Measurements from ENCODE around the gene PTPRT. TPM values are rescaled to one million over a fixed set of nuclear protein-coding genes. Genes with fewer than 3 reads are reported as not detected.

PTPRT gene
- total and polyA plus RNA-seq, 4 donors, result 0.03 to 0.19 (median 0.18) TPM; not detected in 1

DNA sequence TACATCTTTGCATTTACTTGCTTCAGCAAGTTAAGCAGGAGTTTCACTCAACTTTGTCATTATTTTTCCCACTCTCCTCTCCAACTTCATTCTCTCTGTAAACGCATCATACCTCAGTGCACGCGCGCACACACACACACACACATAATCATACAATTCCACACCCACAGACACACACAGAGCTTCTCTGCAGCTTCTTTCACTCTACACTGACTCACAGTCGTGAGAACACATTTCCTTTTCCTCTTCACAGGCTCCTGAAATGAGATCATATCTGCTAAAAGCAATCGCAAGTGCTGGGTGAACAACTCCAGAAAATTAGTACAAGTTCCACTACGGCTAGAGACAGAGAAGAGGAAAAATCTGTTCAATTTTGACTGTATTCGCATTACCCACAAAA lies 215.4 kb downstream of the PTPRT start:
- 81% methylated on average over 8 of the region's 8 CpGs for WGBS, 2 donors
- intact Hi-C loops (cut with DNase I), result no loop called here
- no peaks in the 10 kb centered on the region for H3K36me3 ChIP-seq (ENCODE audit: control insufficient read depth in 1 of 2, insufficient read depth in 2 of 2, low read length in 1 of 2)
- H3K27ac ChIP-seq (ENCODE audit: low read depth in 1 of 2, low read length in 2 of 2), result no peak overlapping the region
- no peak overlapping the region for H3K4me3 ChIP-seq (ENCODE audit: low read length in 2 of 2)
- ATAC-seq (ENCODE audit: low FRiP score) (no peak), DNase-seq (no peak)
- H3K9me3 ChIP-seq (ENCODE audit: control insufficient read depth, low read length), result no peaks in the 10 kb centered on the region
- H3K27me3 ChIP-seq (ENCODE audit: control insufficient read depth in 1 of 2, insufficient read depth in 2 of 2, low read length in 1 of 2), result no peaks in the 10 kb centered on the region
- no peaks in the 10 kb centered on the region for H3K4me1 ChIP-seq (ENCODE audit: control insufficient read depth in 1 of 2, insufficient read depth in 2 of 2, low read length in 2 of 2)

- Histone ChIP-seq H3K4me3 (ENCODE audit: low read length in 2 of 2) (no peak overlapping the region), H3K27ac (ENCODE audit: low read depth in 1 of 2, low read length in 2 of 2) (no peak overlapping the region), H3K9me3 (ENCODE audit: control insufficient read depth, low read length) (no peaks in the 10 kb centered on the region), H3K4me1 (ENCODE audit: control insufficient read depth in 1 of 2, insufficient read depth in 2 of 2, low read length in 2 of 2) (no peaks in the 10 kb centered on the region), H3K36me3 (ENCODE audit: control insufficient read depth in 1 of 2, insufficient read depth in 2 of 2, low read length in 1 of 2) (no peaks in the 10 kb centered on the region), H3K27me3 (ENCODE audit: control insufficient read depth in 1 of 2, insufficient read depth in 2 of 2, low read length in 1 of 2) (no peaks in the 10 kb centered on the region)
- no peak for ATAC-seq (ENCODE audit: low FRiP score)
- intact Hi-C loops (cut with DNase I), result no loop called here
- 83 to 85% methylated on average over 5 of the region's 5 CpGs for WGBS, 2 donors
- DNase-seq, result no peak
Measured at GRCh38 chr20:42972591-42972990, 217.1 kb downstream of the PTPRT start.

DNA sequence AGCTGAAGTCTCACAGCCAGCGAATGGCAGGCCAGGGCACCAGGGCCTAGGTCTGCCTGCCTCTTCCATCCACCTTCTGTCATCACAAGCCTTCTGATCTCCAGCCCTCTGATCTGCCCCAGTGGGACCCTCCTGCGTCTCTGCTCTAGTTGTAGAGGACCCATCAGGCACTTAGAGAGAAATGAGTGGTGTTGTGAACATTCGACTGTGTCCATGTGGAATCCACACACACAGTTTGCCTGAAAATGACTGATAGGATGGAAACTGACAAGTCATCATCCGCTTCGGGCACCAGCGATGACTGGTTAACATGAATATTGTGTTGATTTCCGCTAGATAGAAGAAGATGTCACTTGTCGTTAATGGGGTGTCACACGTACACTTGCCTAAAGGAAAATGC lies 221.0 kb downstream of the PTPRT start:
- Histone ChIP-seq H3K4me1 (ENCODE audit: control insufficient read depth in 1 of 2, insufficient read depth in 2 of 2, low read length in 2 of 2) (no peaks in the 10 kb centered on the region), H3K9me3 (ENCODE audit: control insufficient read depth, low read length) (no peaks in the 10 kb centered on the region), H3K27ac (ENCODE audit: low read depth in 1 of 2, low read length in 2 of 2) (no peak overlapping the region), H3K27me3 (ENCODE audit: control insufficient read depth in 1 of 2, insufficient read depth in 2 of 2, low read length in 1 of 2) (no peaks in the 10 kb centered on the region), H3K4me3 (ENCODE audit: low read length in 2 of 2) (no peak overlapping the region), H3K36me3 (ENCODE audit: control insufficient read depth in 1 of 2, insufficient read depth in 2 of 2, low read length in 1 of 2) (no peaks in the 10 kb centered on the region)
- 93% methylated on average over 9 of the region's 9 CpGs for WGBS, 2 donors
- intact Hi-C loops (cut with DNase I), result no loop called here
- no peak for ATAC-seq (ENCODE audit: low FRiP score)
- no peak for DNase-seq

- intact Hi-C loops (cut with DNase I), result no loop called here
- no peaks in the 10 kb centered on the region for H3K4me1 ChIP-seq (ENCODE audit: control insufficient read depth in 1 of 2, insufficient read depth in 2 of 2, low read length in 2 of 2)
Measured at GRCh38 chr20:42963796-42964195, 225.9 kb downstream of the PTPRT start.

DNA sequence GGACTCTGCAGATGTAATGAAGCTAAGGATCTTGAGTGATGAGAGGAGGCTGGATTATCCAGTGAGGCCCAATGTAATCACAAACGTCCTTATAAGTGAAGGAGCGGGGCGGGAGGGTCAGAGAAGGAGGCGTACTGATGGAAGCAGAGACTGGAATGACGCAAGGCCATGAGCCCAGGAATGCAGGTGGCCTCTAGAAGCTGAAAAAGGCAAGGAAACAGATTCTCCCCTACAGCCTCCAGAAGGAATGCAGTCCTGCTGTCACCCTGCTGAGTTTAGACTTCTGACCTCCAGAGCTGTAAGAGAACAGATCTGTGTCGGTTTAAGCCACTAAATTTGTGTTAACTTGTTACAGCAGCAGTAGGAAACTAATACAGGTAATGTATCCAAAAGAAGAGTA lies 227.9 kb downstream of the PTPRT start:
- Histone ChIP-seq H3K27me3 (ENCODE audit: control insufficient read depth in 1 of 2, insufficient read depth in 2 of 2, low read length in 1 of 2) (no peaks in the 10 kb centered on the region), H3K36me3 (ENCODE audit: control insufficient read depth in 1 of 2, insufficient read depth in 2 of 2, low read length in 1 of 2) (no peaks in the 10 kb centered on the region), H3K27ac (ENCODE audit: low read depth in 1 of 2, low read length in 2 of 2) (no peak overlapping the region), H3K9me3 (ENCODE audit: control insufficient read depth, low read length) (no peaks in the 10 kb centered on the region), H3K4me1 (ENCODE audit: control insufficient read depth in 1 of 2, insufficient read depth in 2 of 2, low read length in 2 of 2) (no peaks in the 10 kb centered on the region), H3K4me3 (ENCODE audit: low read length in 2 of 2) (no peak overlapping the region)
- ATAC-seq (ENCODE audit: low FRiP score) (no peak), DNase-seq (no peak)
- intact Hi-C loops (cut with DNase I), result no loop called here
- 81 to 82% methylated on average over 6 of the region's 6 CpGs for WGBS, 2 donors

More at GRCh38 chr20:42963796-42964195, 225.9 kb downstream of the PTPRT start:
- Histone ChIP-seq H3K4me3 (ENCODE audit: low read length in 2 of 2) (no peak overlapping the region), H3K27ac (ENCODE audit: low read depth in 1 of 2, low read length in 2 of 2) (no peak overlapping the region), H3K27me3 (ENCODE audit: control insufficient read depth in 1 of 2, insufficient read depth in 2 of 2, low read length in 1 of 2) (no peaks in the 10 kb centered on the region), H3K9me3 (ENCODE audit: control insufficient read depth, low read length) (no peaks in the 10 kb centered on the region), H3K36me3 (ENCODE audit: control insufficient read depth in 1 of 2, insufficient read depth in 2 of 2, low read length in 1 of 2) (no peaks in the 10 kb centered on the region)
- WGBS, 2 donors, result 48 to 50% methylated on average over 2 of the region's 2 CpGs
- no peak for ATAC-seq (ENCODE audit: low FRiP score)
- DNase-seq, result no peak

DNA sequence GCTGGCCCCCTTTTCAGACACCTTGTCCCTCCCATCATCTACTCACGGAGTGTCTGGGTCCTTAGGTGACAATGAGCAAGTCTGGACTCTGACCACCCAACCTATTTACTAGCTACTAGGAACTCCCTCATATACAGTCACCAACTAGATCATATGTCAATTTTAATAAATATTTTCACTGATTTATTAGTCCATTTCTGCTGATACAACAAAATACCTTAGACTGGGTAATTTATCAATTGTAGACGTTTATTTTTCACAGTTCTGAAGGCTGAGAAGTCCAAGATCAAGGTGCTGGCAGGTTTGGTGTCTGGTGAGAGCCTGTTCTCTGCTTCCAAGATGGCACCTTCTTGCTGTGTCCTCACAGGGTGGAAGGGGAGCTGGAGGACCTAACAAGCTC lies 229.7 kb downstream of the PTPRT start:
- intact Hi-C loops (cut with DNase I), result no loop called here

GRCh38 chr20:42958367-42959069 lies 231.2 kb downstream of the PTPRT start:
- Histone ChIP-seq H3K9me3 (ENCODE audit: control insufficient read depth, low read length) (no peaks in the 10 kb centered on the region), H3K4me1 (ENCODE audit: control insufficient read depth in 1 of 2, insufficient read depth in 2 of 2, low read length in 2 of 2) (no peaks in the 10 kb centered on the region), H3K27me3 (ENCODE audit: control insufficient read depth in 1 of 2, insufficient read depth in 2 of 2, low read length in 1 of 2) (no peaks in the 10 kb centered on the region), H3K36me3 (ENCODE audit: control insufficient read depth in 1 of 2, insufficient read depth in 2 of 2, low read length in 1 of 2) (no peaks in the 10 kb centered on the region), H3K27ac (ENCODE audit: low read depth in 1 of 2, low read length in 2 of 2) (no peak overlapping the region), H3K4me3 (ENCODE audit: low read length in 2 of 2) (no peak overlapping the region)
- DNase-seq (no peak), ATAC-seq (ENCODE audit: low FRiP score) (no peak)
- intact Hi-C loops (cut with DNase I), result no loop called here
- 81 to 89% methylated on average over 2 of the region's 2 CpGs for WGBS, 2 donors

More for the DNA sequence above, 229.7 kb downstream of the PTPRT start:
- ATAC-seq (ENCODE audit: low FRiP score) (no peak), DNase-seq (no peak)
- Histone ChIP-seq H3K27me3 (ENCODE audit: control insufficient read depth in 1 of 2, insufficient read depth in 2 of 2, low read length in 1 of 2) (no peaks in the 10 kb centered on the region), H3K4me1 (ENCODE audit: control insufficient read depth in 1 of 2, insufficient read depth in 2 of 2, low read length in 2 of 2) (no peaks in the 10 kb centered on the region), H3K36me3 (ENCODE audit: control insufficient read depth in 1 of 2, insufficient read depth in 2 of 2, low read length in 1 of 2) (no peaks in the 10 kb centered on the region), H3K9me3 (ENCODE audit: control insufficient read depth, low read length) (no peaks in the 10 kb centered on the region), H3K27ac (ENCODE audit: low read depth in 1 of 2, low read length in 2 of 2) (no peak overlapping the region), H3K4me3 (ENCODE audit: low read length in 2 of 2) (no peak overlapping the region)
- 73 to 76% methylated on average over 2 of the region's 2 CpGs for WGBS, 2 donors

- H3K9me3 ChIP-seq (ENCODE audit: control insufficient read depth, low read length), result no peaks in the 10 kb centered on the region
- H3K4me1 ChIP-seq (ENCODE audit: control insufficient read depth in 1 of 2, insufficient read depth in 2 of 2, low read length in 2 of 2), result no peaks in the 10 kb centered on the region
- no peak overlapping the region for H3K4me3 ChIP-seq (ENCODE audit: low read length in 2 of 2)
- intact Hi-C loops (cut with DNase I), result no loop called here
- no peak for ATAC-seq (ENCODE audit: low FRiP score)
- no peak overlapping the region for H3K27ac ChIP-seq (ENCODE audit: low read depth in 1 of 2, low read length in 2 of 2)
- H3K36me3 ChIP-seq (ENCODE audit: control insufficient read depth in 1 of 2, insufficient read depth in 2 of 2, low read length in 1 of 2), result no peaks in the 10 kb centered on the region
- H3K27me3 ChIP-seq (ENCODE audit: control insufficient read depth in 1 of 2, insufficient read depth in 2 of 2, low read length in 1 of 2), result no peaks in the 10 kb centered on the region
- 92 to 93% methylated on average over 1 of the region's 1 CpG for WGBS, 2 donors
- DNase-seq, result no peak
Measured at GRCh38 chr20:42957704-42958095, 232.0 kb downstream of the PTPRT start.

GRCh38 chr20:42957018-42957703 lies 232.5 kb downstream of the PTPRT start:
- H3K36me3 ChIP-seq (ENCODE audit: control insufficient read depth in 1 of 2, insufficient read depth in 2 of 2, low read length in 1 of 2), result no peaks in the 10 kb centered on the region
- H3K4me3 ChIP-seq (ENCODE audit: low read length in 2 of 2), result no peak overlapping the region
- no peak overlapping the region for H3K27ac ChIP-seq (ENCODE audit: low read depth in 1 of 2, low read length in 2 of 2)
- H3K4me1 ChIP-seq (ENCODE audit: control insufficient read depth in 1 of 2, insufficient read depth in 2 of 2, low read length in 2 of 2), result no peaks in the 10 kb centered on the region
- no peaks in the 10 kb centered on the region for H3K27me3 ChIP-seq (ENCODE audit: control insufficient read depth in 1 of 2, insufficient read depth in 2 of 2, low read length in 1 of 2)
- WGBS, 2 donors, result 83 to 86% methylated on average over 9 of the region's 9 CpGs
- no peak for ATAC-seq (ENCODE audit: low FRiP score)
- intact Hi-C loops (cut with DNase I), result no loop called here
- no peak for DNase-seq
- H3K9me3 ChIP-seq (ENCODE audit: control insufficient read depth, low read length), result no peaks in the 10 kb centered on the region

All from aorta (tissue), 5 donors.